ENCODE results near the gene NR4A1. TPM values are rescaled to one million over a fixed set of nuclear protein-coding genes. Genes with fewer than 3 reads are reported as not detected.

NR4A1 gene
- total and polyA plus RNA-seq, 10 of the 15 experiments (the other 5 are each of a cell fraction or from before 2014, with no cell fraction given): 0.05 to 7.9 (median 2.2) TPM; not detected in 1

- Histone ChIP-seq H3K4me3 (no peak overlapping the region), H3K4me1 (ENCODE audit: control insufficient read depth, insufficient read depth, low read length) (peaks cover 2% of the 10 kb centered on the region), H3K27me3 (replicated peaks in 1 of 2; ENCODE audit: control insufficient read depth in 2 of 2, insufficient read depth in 2 of 2, low read length in 1 of 2) (no peaks in the 10 kb centered on the region; a peak in 2 of 4 replicates), H3K4me2 (ENCODE audit: control insufficient read depth, insufficient read depth) (no peak overlapping the region), H4K20me1 (ENCODE audit: control insufficient read depth, insufficient read depth) (no peaks in the 10 kb centered on the region), H3K27ac (ENCODE audit: control insufficient read depth, insufficient read depth) (no peak overlapping the region), H3K9ac (ENCODE audit: control insufficient read depth, insufficient read depth, low read length) (no peak overlapping the region), H3K79me2 (ENCODE audit: control insufficient read depth, insufficient read depth, low read length) (no peaks in the 10 kb centered on the region), H2AFZ (ENCODE audit: control insufficient read depth, low read depth, low read length) (no peak overlapping the region), H3K9me3 (replicated peaks; ENCODE audit: control insufficient read depth, insufficient read depth, low read length) (no peaks in the 10 kb centered on the region), H3K36me3 (ENCODE audit: control insufficient read depth in 2 of 2, insufficient read depth in 2 of 2, low read length in 1 of 2) (no peaks in the 10 kb centered on the region)
- intact Hi-C loops (cut with micrococcal nuclease; ENCODE audit: unreplicated experiment) (no loop called here), in situ Hi-C loops (cut with MboI) (no loop called here)
- CTCF ChIA-PET: interaction anchor here (15.1 kb wide), 1 partner anchor 38 kb away, joined by 208 read pairs; no protein-coding TSS in a partner anchor
- ATAC-seq: no peak
- FAIRE-seq: no peak
- WGBS (ENCODE audit: insufficient coverage, insufficient replicate concordance, low lambda C conversion rate, missing lambda C conversion rate): 16% methylated on average over 12 of the region's 12 CpGs
- RAD21 ChIA-PET (ENCODE audit: unreplicated experiment): interaction anchor here (1.0 kb wide), 1 partner anchor 19 kb away, joined by 3 read pairs; no protein-coding TSS in a partner anchor
- SMC1A ChIA-PET (ENCODE audit: uncharacterized antibody, unreplicated experiment): no interaction called here
- DNase-seq (ENCODE audit: low read depth, low spot score): no peak
- BruUV-seq (replicated peaks): no TSS peak
- POLR2A ChIA-PET: no interaction called here
- no peak for TF ChIP-seq CBX5 (IDR thresholded peaks at IDR 0.05; ENCODE audit: low read depth)
- no peak for TF ChIP-seq IRF4 (IDR thresholded peaks at IDR 0.05; ENCODE audit: low read depth, low read length)
- no peak for TF ChIP-seq REST (IDR thresholded peaks at IDR 0.05; ENCODE audit: low read depth, low read length)
- TF ChIP-seq, protein P1, sequence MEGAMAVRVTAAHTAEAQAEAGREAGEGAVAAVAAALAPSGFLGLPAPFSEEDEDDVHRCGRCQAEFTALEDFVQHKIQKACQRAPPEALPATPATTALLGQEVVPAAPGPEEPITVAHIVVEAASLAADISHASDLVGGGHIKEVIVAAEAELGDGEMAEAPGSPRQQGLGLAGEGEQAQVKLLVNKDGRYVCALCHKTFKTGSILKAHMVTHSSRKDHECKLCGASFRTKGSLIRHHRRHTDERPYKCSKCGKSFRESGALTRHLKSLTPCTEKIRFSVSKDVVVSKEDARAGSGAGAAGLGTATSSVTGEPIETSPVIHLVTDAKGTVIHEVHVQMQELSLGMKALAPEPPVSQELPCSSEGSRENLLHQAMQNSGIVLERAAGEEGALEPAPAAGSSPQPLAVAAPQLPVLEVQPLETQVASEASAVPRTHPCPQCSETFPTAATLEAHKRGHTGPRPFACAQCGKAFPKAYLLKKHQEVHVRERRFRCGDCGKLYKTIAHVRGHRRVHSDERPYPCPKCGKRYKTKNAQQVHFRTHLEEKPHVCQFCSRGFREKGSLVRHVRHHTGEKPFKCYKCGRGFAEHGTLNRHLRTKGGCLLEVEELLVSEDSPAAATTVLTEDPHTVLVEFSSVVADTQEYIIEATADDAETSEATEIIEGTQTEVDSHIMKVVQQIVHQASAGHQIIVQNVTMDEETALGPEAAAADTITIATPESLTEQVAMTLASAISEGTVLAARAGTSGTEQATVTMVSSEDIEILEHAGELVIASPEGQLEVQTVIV (IDR thresholded peaks at IDR 0.05; ENCODE audit: borderline replicate concordance, partially characterized antibody): no peak
- TF ChIP-seq ZBTB4 (CRISPR knock-in tag; IDR thresholded peaks at IDR 0.05): no peak
- no peak for TF ChIP-seq PAX5 (IDR thresholded peaks at IDR 0.05; ENCODE audit: borderline replicate concordance, low read depth, low read length)
- TF ChIP-seq, protein P2, sequence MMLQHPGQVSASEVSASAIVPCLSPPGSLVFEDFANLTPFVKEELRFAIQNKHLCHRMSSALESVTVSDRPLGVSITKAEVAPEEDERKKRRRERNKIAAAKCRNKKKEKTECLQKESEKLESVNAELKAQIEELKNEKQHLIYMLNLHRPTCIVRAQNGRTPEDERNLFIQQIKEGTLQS (IDR thresholded peaks at IDR 0.05; ENCODE audit: borderline replicate concordance, extremely low read depth, low read depth, low read length): no peak
- TF ChIP-seq POU2F2 (IDR thresholded peaks at IDR 0.05; ENCODE audit: borderline replicate concordance, low read depth, low read length): no peak
- no peak for TF ChIP-seq JUND (IDR thresholded peaks at IDR 0.05; ENCODE audit: low read depth, low read length)
These were observed 12.9 kb downstream of the NR4A1 start for GRCh38 chr12:52063981-52064649.
